ENCODE data around the gene MYH11.
"Not testable (repeated sequence)": the region's sequence is repeated elsewhere in the genome, so short reads cannot be mapped to it uniquely, and the experiment has no call there.

The MYH11 gene

GRCh38 chr16:15820837-15821236 is 36.0 kb downstream of the MYH11 start:
- H3K27ac ChIP-seq, result no peak overlapping the region
- TF ChIP-seq CTCF (conservative IDR thresholded peaks at IDR 0.05; ENCODE audit: low read depth), result no peak
- ChIA-PET CTCF (interaction anchor here (0.9 to 3.7 kb wide), 6 partner anchors 14 to 55 kb away, joined by 3 to 16 read pairs (median 6); no protein-coding TSS in a partner anchor), POLR2A (ENCODE audit: low non-redundant PET) (interaction anchor here (0.5 kb wide), 1 partner anchor 253 kb away, joined by 3 read pairs; no protein-coding TSS in a partner anchor)
- DNase-seq (ENCODE audit: low spot score), result no peak

- H3K27ac ChIP-seq, result no peak overlapping the region
- POLR2A ChIA-PET (ENCODE audit: low non-redundant PET), result no interaction called here
- no peak for TF ChIP-seq CTCF (conservative IDR thresholded peaks at IDR 0.05; ENCODE audit: low read depth)
- CTCF ChIA-PET, result interaction anchor here (1.0 kb wide), 1 partner anchor 53 kb away, joined by 4 read pairs; no protein-coding TSS in a partner anchor
- DNase-seq (ENCODE audit: low spot score), result no peak
Measured at GRCh38 chr16:15819046-15819445, 37.8 kb downstream of the MYH11 start.

- CTCF ChIA-PET, result interaction anchor here (1.2 kb wide), 1 partner anchor 52 kb away, joined by 5 read pairs; no protein-coding TSS in a partner anchor
- no peak for TF ChIP-seq CTCF (conservative IDR thresholded peaks at IDR 0.05; ENCODE audit: low read depth)
- POLR2A ChIA-PET (ENCODE audit: low non-redundant PET), result no interaction called here
- no peak overlapping the region for H3K27ac ChIP-seq
- no peak for DNase-seq (ENCODE audit: low spot score)
Measured at GRCh38 chr16:15817446-15817845, 39.4 kb downstream of the MYH11 start.

GRCh38 chr16:15816228-15816627 is 40.6 kb downstream of the MYH11 start:
- POLR2A ChIA-PET (ENCODE audit: low non-redundant PET), result interaction anchor here (0.6 kb wide), 1 partner anchor 125 kb away, joined by 3 read pairs; no protein-coding TSS in a partner anchor
- no peak for TF ChIP-seq CTCF (conservative IDR thresholded peaks at IDR 0.05; ENCODE audit: low read depth)
- no peak for DNase-seq (ENCODE audit: low spot score)
- no peak overlapping the region for H3K27ac ChIP-seq
- CTCF ChIA-PET, result no interaction called here

GRCh38 chr16:15812401-15812750 is 44.5 kb downstream of the MYH11 start:
- POLR2A ChIA-PET (ENCODE audit: low non-redundant PET); CTCF ChIA-PET; DNase-seq (ENCODE audit: low spot score); H3K27ac ChIP-seq: not testable (repeated sequence)

- H3K27ac ChIP-seq, result peak overlapping the region; percentile 53; the same call in 1 of the 2 replicates
- peak; percentile 54 for DNase-seq (ENCODE audit: low spot score)
- no peak for TF ChIP-seq CTCF (conservative IDR thresholded peaks at IDR 0.05; ENCODE audit: low read depth)
- POLR2A ChIA-PET (ENCODE audit: low non-redundant PET), result no interaction called here
- CTCF ChIA-PET, result interaction anchor here (0.6 kb wide), 1 partner anchor 316 kb away, joined by 6 read pairs; no protein-coding TSS in a partner anchor
Measured at GRCh38 chr16:15811481-15812400, 45.1 kb downstream of the MYH11 start.

- POLR2A ChIA-PET (ENCODE audit: low non-redundant PET), result no interaction called here
- DNase-seq (ENCODE audit: low spot score), result no peak
- TF ChIP-seq CTCF (conservative IDR thresholded peaks at IDR 0.05; ENCODE audit: low read depth), result no peak
- CTCF ChIA-PET, result interaction anchor here (0.6 to 0.8 kb wide), 3 partner anchors 63 to 317 kb away, joined by 3 to 6 read pairs (median 3); no protein-coding TSS in a partner anchor
- H3K27ac ChIP-seq, result no peak overlapping the region
Measured at GRCh38 chr16:15810949-15811348, 45.9 kb downstream of the MYH11 start.

Measured in RWPE1 (cell line).